PFSK-1 (cell line): ENCODE data around the gene PCDHB12.

Source experiments
- FOXP2 ChIP-seq: optimal IDR thresholded peaks from 2 replicates; pipeline ENCODE3; 2011; ENCODE audit warnings: borderline replicate concordance, control low read depth, inconsistent platforms; ENCODE audit not compliant: insufficient read depth; ENCODE audit errors: extremely low read length, extremely low read depth
- POLR2AphosphoS5 ChIP-seq: IDR thresholded peaks from 2 replicates; pipeline ENCODE4 v1.6.1; 2012; ENCODE audit warnings: low read depth, mild to moderate bottlenecking, control low read depth, low read length, moderate library complexity
- REST ChIP-seq, 2 experiments: IDR thresholded peaks; 2 replicates each; pipeline versions ENCODE4 v1.6.1 to v1.8.0; 2011 to 2012; ENCODE audit warnings: low read depth in 2 of 2, low read length in 2 of 2, control low read depth in 1 of 2, inconsistent platforms in 1 of 2, mild to moderate bottlenecking in 1 of 2, moderate library complexity in 1 of 2; ENCODE audit not compliant: insufficient read depth in 1 of 2
- SIN3A ChIP-seq: IDR thresholded peaks from 2 replicates; pipeline ENCODE4 v1.6.1; 2012; ENCODE audit warnings: mild to moderate bottlenecking, low read length, moderate library complexity, borderline replicate concordance; ENCODE audit not compliant: insufficient read depth
- TAF1 ChIP-seq: IDR thresholded peaks from 2 replicates; pipeline ENCODE4 v1.6.1; 2012; ENCODE audit warnings: low read length, control low read depth, borderline replicate concordance; ENCODE audit not compliant: insufficient read depth

Gene PCDHB12

GRCh38 chr5:141236516-141237313, 28.2 kb downstream of the PCDHB12 start:
- TF ChIP-seq POLR2AphosphoS5: no peak
- no peak for TF ChIP-seq FOXP2
- TF ChIP-seq SIN3A: no peak
- TF ChIP-seq TAF1: no peak
- no peak for TF ChIP-seq REST (IDR thresholded peaks at IDR 0.05; ENCODE audit: insufficient read depth in 1 of 2, low read depth in 2 of 2, low read length in 2 of 2)

- TF ChIP-seq REST (IDR thresholded peaks at IDR 0.05; ENCODE audit: insufficient read depth in 1 of 2, low read depth in 2 of 2, low read length in 2 of 2) (no peak), SIN3A (no peak), FOXP2 (no peak), POLR2AphosphoS5 (no peak), TAF1 (no peak)
Measured at GRCh38 chr5:141241496-141241895, 33.0 kb downstream of the PCDHB12 start.

GRCh38 chr5:141245250-141245717, 36.8 kb downstream of the PCDHB12 start, which contains the start of gene PCDHB15:
TSS of gene PCDHB15 (plus strand) at chr5:141245395. CDS start at chr5:141245579, 184 bp downstream.
- no peak for TF ChIP-seq FOXP2
- no peak for TF ChIP-seq POLR2AphosphoS5
- TF ChIP-seq REST (IDR thresholded peaks at IDR 0.05; ENCODE audit: insufficient read depth in 1 of 2, low read depth in 2 of 2, low read length in 2 of 2): no peak
- no peak for TF ChIP-seq TAF1

- no peak for TF ChIP-seq REST (IDR thresholded peaks at IDR 0.05; ENCODE audit: insufficient read depth in 1 of 2, low read depth in 2 of 2, low read length in 2 of 2)
- TF ChIP-seq POLR2AphosphoS5: no peak
- TF ChIP-seq TAF1: no peak
- no peak for TF ChIP-seq FOXP2
- TF ChIP-seq SIN3A: no peak
Measured at GRCh38 chr5:141250576-141250975, 42.1 kb downstream of the PCDHB12 start.
